GM18499 (cell line): ENCODE results near the gene STMN1.

Experiments used
- ATAC-seq: cut with Tn5 transposase; IDR thresholded peaks from one replicate; pipeline ENCODE4 v1.9.1; 2021; ENCODE audit warnings: moderate number of reproducible peaks; ENCODE audit not compliant: insufficient read depth, unreplicated experiment

STMN1 gene

DNA sequence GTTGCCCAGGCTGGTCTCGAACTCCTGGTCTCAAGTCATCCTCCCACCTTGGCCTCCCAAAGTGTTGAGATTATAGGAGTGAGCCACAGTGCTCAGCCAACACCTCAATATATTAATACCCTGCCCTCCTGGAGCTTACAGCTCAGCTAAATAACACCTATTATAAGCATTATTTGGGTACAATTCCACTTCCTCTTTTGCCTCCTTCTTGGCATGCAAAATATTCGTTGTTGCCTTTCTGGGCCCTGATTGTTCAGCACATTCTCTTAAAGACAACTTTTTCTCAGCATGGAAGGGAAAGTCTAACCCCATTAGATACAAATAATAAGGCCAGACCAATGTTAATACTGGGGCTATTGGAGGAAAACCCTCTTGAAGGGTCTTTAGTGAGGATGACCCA lies 33.5 kb downstream of the STMN1 start:
- ATAC-seq: no peak

DNA sequence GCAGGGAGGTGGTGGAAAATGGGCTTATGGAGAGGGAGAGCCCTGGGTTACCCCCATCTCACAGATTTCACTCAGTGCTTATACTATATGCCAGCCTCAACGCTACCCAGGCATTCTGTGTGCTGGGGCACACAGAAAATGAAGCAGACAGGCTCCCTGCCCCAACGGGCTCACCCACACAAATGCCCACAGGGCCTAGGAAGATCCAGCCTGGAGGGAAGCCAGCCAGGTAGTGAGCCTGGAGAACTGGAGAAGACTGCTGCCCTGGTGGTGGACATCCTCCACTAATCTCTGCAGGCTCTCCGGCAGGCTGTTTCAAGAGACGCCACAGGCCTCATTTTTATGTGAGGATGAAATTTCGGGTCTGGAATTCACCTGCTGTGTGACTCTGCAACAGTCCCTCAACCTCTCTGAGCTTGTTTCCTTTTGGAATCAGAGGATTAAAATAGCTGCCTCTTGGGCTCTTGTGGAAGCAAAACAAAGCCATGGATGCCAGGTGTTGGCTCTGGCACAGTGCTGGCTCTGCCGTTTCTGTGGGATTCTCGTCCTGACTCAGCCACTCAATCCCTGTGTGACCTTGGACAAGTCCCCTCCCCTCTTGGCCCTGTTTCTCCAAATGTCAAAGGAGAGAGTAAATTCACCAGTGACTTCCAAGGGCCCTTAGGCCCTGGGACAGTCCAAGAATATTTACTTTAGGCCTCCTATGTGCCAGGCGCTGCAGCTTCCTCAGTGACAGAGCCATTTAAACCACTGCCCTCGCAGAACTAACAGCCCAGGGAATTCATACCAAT lies 34.3 kb downstream of the STMN1 start:
- ATAC-seq: no peak

DNA sequence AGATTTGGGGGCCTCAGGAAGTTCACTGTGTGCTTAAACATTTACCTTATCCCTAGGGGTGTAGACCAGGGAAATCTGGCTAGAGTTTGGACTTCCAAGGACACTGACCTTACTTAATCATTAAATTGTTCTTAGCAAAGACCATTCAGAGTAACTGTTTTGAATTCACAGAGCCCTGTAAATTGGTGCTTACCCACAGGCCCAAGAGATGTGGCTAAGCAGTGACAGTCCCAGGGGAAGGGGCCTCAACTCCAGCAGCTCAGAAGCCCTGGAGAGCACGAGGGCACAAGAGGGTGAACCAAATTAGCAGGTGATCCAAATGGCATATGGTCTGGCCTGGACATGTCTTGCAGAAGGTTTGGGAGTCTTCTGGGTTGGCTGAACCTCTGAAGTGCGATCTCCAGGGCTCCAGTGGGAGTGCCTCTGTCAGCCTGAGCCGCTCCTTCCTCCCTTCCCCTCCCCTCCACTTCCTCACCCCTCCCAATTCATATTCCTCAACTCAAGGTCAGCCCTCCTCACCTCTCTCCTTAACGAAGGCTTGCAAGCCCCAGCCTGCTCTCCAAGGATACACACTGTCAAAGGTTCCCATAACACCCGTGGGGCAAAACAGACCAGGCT lies 35.0 kb downstream of the STMN1 start:
- ATAC-seq: no peak

DNA sequence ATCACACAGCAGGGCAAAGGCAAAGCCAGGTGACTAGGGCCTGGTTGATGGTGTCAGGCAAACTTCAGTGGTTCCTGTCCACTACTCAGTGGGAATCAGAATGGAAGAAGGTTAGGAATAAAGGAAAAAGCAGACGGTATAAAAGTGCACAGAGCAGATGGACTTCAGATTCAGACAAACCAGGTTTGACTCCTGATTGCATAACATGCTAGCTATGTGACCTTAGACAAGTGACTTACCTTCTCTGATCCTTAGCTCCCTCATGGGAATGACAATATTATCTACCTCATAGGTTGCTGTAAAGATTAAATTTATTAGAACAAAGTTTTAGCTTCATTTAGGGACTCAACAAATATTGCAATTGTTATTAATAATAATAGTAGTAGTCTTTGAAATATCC lies 35.6 kb downstream of the STMN1 start:
- ATAC-seq: no peak

DNA sequence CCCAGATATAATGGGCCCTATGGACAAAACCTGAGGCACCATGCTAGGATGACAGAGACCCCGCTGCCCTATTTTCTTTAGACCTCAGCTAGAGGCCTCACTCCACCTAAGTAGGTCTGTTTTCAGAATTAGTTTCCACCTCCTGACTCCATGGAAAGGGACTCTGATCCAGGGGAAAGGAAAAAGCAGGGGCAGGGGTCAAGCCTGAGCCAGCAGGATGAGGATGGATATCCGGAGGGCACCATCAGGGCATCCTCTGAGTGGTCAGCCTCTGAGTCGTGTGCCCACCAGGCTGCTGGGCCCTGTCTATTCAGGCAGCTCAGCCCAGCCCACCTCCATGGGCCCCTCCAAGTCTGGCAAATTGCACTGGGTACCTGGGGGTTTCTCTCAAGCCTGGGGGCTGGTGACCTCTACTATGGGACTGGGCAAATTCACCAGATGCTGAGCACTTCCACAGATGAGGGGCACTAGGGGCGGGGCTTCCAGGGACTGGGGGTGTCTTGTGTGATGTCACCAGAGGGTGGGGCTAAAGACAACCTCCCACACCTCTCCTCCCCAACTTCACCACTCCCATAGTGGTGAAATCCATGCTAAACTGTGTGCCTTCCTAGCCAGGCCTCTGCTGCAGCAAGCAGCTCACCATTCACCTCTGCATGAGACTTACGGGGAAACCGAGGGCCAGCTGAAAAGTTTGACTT lies 36.2 kb downstream of the STMN1 start:
- no peak for ATAC-seq

DNA sequence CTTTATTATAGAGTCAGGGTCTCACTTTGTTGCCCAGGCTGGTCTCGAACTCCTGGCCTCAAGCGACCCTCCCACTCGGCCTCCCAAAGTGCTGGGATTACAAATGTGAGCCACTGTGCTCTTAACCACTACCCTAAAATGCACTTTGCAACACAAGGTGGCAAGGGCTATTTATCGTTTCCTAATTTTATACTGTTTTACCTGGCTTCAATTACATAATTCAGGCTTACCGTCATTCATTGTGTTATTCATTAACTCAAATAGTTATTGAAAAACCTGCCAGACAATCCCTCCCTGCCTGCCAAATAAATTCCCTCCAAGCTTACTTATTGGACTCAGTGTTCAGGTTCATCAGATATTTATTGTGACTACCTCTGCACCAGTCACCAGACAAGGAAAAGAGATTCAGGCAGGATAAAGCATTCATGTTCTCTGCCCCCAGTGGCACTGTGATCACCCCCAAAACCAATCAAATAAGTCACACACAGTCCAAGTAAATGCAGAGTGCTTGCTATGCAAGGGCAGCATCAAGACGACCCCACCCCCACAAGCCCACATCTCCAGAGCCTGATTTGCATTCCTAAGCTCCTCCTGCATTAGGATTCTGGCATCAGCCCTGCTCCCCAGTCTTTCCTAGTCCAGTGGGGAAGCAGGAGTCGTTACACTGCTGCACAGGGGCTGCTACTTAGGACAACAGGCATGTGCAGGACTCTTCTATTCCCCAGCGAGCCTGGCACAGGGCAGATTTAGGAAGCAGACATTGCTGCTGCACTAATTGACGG lies 38.8 kb downstream of the STMN1 start:
- no peak for ATAC-seq

DNA sequence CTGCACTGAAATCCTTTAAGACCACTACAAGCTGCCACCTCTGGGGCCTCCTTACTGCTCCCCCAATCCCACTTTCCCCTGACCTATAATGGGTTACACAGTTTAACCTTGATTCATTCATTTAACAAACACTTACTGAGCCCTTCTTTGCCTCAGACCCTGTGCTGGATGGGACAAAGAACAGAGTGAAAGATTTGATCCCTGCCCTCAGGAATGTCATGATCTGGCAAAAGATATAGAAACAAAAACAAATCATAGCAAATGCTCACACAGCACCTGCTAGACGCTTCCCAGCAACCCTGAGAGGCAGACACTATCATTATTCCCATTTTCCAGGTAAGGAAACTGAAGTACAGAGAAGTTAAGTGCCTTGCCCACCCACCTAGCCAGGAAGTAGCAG lies 39.9 kb downstream of the STMN1 start:
- ATAC-seq: no peak

DNA sequence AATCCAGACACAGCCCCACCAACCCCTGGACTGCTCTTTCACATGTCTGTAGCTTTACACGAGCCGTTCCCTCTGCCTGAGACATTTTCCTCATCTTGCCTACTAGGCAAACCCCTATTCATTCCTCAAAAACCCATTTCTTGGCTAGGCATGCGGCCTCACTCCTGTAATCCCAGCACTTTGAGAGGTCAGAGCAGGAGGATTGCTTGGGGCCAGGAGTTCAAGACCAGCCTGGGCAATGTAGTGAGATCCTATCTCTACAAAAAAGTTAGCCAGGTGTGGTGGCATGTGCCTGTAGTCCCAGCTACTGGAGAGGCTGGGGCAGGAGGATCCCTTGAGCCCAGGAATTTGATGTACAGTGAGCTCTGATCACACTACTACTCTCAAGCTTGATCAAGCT lies 41.8 kb downstream of the STMN1 start:
- no peak for ATAC-seq

DNA sequence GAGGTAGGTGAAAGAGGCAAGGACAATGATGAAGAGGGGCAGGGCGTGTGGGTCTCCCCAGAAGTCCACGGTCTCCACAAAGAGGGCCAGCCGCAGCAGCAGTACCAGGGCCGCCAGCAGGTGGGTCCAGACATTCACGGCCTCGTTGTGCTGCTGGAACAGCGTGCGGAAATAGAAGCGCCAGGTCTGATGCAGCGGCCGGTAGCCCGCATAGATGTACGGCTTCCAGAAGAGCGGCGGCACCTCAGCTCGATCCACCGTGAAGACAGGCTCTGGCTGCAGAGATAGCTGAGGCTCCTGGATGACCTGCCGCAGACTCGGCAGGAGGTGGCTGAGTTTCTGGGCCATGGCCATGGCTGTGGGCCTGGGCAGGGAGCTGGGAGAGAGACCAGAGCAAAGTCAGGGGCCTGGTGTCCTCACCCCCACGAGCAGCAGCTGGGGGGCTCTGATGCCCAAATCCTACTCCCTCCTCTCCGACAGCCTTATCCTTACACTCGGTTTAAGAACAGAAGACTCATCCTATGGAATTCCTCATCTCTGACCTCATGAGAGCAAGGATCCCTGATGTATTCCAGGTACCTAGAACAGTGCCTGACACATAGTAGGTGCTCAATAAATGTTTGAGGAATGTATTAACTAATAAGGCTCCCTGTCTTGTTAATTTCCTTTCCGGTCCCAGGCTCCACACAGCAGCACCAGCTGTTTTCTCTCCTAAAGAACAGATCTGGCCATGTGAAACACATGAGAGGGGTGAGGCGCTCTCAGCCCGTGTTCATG lies 42.5 kb downstream of the STMN1 start:
- ATAC-seq: no peak

DNA sequence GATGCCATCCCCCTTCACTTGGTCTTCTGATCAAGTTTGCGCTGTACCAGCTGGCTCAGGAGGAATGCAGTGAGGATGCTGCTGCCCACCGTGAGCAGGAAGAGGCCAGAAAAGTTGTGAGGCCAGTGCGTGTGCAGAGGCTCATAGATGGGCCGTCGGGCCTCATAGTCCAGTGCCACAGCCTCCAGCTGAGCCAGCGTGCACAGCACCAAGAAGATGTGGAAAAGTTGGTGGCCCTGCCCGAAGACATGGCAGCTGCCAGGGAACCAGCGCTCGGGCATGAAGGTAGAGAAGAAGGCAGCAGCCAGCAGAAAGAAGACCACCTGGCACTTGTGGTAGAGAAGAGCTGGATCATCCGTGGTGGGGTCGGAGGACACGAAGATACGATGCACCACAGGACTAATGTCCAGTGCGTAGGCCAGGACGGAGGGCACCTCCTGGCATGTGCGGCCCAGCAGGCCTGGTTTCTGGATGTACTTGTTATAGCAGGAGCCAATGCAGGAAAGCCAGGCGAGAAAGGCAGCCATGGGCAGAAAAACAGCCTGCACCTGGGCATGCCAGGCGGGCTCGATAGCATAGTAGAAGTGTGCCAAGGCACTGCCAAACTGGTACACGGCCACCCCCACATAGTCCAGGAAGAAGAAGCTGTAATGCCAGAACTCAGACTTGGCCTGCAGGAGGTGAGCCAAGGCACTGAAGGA lies 43.3 kb downstream of the STMN1 start:
- no peak for ATAC-seq

DNA sequence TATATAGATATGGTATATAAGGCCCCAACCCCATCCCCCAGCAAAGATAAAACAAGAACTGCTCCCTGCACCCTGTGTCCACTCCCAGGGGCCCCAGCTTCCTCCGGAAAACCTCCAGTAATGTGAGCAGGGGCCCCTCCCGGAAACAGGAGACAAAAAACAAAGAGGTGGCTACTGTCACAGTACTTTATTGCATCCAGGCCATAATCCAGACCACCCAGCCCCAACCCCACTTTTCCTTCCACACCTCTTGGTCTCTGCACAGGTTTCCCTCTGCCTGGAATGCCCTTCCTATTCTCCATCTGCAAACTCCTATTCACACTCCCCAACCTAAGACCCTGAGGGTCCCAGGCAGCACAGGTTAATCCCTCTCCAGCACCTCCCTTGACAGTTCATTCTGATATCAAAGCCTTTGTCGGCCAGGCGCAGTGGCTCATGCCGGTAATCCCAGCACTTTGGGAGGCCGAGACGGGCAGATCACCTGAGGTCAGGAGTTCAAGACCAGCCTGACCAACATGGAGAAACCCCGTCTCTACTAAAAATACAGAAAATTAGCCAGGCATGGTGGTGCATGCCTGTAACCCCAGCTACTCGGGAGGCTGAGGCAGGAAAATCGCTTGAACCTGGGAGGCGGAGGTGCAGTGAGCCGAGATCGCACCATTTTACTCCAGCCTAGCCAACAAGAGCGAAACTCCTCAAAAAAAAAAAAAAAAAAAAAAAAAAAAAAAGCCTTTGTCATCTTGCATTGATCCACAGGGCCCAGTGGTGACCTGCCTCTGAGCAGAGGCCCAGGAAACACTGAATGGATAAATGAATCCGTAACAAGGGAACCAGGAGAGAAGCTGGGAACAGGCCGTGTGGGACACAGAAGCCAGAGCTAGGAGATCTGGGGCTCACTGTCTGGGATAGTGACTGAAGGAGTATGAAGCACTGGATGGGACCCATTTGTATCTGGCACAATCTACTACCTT lies 44.6 kb downstream of the STMN1 start:
- ATAC-seq: no peak

DNA sequence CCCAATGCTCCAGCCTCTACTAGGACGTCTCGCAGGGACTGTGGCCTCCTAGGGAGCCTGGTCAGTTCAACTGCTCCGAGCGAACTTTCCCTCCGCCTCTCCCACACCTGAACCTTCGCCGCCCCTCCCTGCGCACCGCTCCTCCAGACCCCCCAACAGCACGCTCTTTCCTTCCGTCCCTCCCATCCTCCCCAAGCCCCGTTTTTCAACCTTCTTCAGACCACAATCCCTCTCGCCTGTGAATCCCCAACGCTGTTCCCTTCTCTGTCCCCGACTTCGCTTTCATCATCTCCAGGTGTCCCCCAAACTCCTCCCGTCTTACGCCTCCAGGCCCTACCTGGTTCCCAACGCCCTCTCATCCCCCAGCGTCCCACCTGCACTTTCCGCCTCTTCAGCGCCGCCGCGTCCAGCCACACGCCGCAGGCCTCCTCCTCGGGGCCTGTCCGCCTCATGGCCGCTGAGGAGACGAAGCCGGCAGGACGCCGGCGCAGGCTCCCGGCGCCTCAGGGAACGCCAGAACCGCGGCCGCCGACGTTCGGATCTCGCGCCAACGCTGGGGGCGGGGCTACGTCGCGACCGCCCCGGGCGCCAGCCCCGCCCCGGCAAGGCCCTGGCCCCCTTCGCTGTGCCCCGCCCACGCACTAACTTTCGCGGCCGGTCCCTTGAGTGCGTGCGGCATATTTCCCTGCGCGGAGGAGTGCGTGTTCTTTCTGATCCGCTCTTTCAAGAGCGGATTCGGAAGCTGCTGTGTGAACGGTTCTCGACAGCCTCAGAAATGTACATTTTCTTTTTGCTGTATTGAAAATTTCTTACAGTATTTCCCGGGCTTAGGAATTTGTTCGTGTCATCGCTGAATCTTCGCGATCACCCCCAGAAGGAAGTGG lies 47.1 kb downstream of the STMN1 start, which contains the start of gene AUNIP:
AUNIP (minus strand) TSS at position 552 of the 884 bp plus-strand sequence; CDS start at position 452, 100 bp downstream.
- ATAC-seq: no peak

DNA sequence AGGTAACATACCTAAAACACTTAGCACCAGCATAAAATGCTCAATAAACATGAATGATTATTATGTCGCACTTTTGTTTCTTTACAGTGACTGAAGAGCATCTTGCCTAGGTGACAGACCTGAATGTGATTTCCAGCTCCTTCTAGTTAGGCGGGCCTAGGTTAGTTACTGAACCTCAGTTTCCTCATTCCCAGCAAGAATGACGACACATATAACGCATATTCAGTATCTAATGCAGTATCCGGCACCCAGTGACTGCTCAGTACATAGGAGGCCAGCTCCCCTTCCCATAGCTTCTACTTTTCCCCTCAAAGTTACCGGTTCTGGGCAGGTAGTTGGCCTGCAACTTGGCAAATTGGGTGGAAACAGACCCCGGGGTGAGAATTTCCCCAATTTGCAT lies 47.7 kb downstream of the STMN1 start:
- no peak for ATAC-seq

DNA sequence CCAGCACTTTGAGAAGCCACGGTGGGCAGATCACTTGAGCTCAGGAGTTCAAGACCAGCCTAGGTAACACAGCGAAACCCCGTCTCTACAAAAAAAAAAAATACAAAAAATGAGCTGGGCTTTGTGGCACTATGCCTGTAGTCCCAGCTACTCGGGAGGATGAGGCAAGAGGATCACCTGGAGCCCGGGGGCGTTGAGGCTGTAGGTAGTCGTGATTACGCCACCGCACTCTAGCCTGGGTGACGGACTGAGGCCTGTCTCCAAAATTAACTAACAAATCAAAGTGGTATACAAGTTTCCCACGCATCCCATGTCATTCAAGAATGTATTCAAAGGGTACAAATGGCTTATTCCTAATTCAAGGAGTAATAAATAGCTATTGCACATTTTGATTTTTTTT lies 49.4 kb downstream of the STMN1 start:
- ATAC-seq: no peak

DNA sequence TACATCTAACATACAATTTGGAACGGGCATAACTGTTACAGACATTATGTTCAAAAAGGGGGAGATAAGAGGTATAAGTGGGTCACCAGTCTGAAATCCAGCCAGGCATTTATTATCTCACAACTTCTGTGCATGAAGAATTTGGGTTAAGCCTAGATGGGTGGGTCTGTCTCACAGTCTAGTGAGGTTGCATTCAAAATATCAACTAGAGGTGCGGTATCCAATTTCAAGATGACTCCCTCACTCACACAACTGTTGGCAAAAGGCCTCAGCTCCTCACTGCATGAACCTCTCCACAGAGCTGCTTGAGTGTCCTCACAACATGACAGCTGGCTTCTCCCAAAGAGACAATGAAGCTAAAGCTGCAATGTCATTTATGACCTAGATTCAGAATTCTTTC lies 51.7 kb downstream of the STMN1 start:
- no peak for ATAC-seq
